ENCODE data around the gene DNASE1L3. TPM values are rescaled to one million over a fixed set of nuclear protein-coding genes. Genes with fewer than 3 reads are reported as not detected.
"Not testable (repeated sequence)": the region's sequence is repeated elsewhere in the genome, so short reads cannot be mapped to it uniquely, and the experiment has no call there.

DNASE1L3 gene
- total RNA-seq, result 1.9 TPM
- long read RNA-seq, partial matches to known transcripts, result 0 of 2 reads
- long read RNA-seq, other reads (novel, unspliced or antisense), result 0 of 2 reads

GRCh38 chr3:58210761-58211460 lies at the start of gene DNASE1L3:
Gene DNASE1L3 (minus strand): TSS chr3:58210972. CDS start chr3:58210906, 66 bp downstream.
- intact Hi-C loops (cut with micrococcal nuclease), result no loop called here
- ATAC-seq (no peak), DNase-seq (no peak)

GRCh38 chr3:58260261-58260731 lies 49.5 kb upstream of the DNASE1L3 start:
- intact Hi-C loops (cut with micrococcal nuclease), result no loop called here
- ATAC-seq (no peak), DNase-seq (no peak)

- ATAC-seq (no peak), DNase-seq (no peak)
- intact Hi-C loops (cut with micrococcal nuclease), result no loop called here
These were observed 47.8 kb upstream of the DNASE1L3 start for GRCh38 chr3:58258392-58259055.

- ATAC-seq (no peak), DNase-seq (no peak)
- intact Hi-C loops (cut with micrococcal nuclease), result no loop called here
These were observed 45.7 kb upstream of the DNASE1L3 start for GRCh38 chr3:58256511-58256910.

GRCh38 chr3:58256061-58256460 lies 45.3 kb upstream of the DNASE1L3 start:
- ATAC-seq, result no peak
- DNase-seq, result no peak
- intact Hi-C loops (cut with micrococcal nuclease), result no loop called here

- ATAC-seq (no peak), DNase-seq (no peak)
- intact Hi-C loops (cut with micrococcal nuclease), result no loop called here
These were observed 43.4 kb upstream of the DNASE1L3 start for GRCh38 chr3:58254144-58254543.

GRCh38 chr3:58251631-58252035 lies 40.9 kb upstream of the DNASE1L3 start:
- no peak for DNase-seq
- intact Hi-C loops (cut with micrococcal nuclease), result no loop called here
- no peak for ATAC-seq

- no peak for DNase-seq
- ATAC-seq, result no peak
- intact Hi-C loops (cut with micrococcal nuclease), result no loop called here
These were observed 39.4 kb upstream of the DNASE1L3 start for GRCh38 chr3:58250093-58250707.

- intact Hi-C loops (cut with micrococcal nuclease), result no loop called here
- DNase-seq (no peak), ATAC-seq (no peak)
These were observed 38.8 kb upstream of the DNASE1L3 start for GRCh38 chr3:58249358-58250092.

- ATAC-seq, result peak; percentile 80
- DNase-seq, result no peak
- intact Hi-C loops (cut with micrococcal nuclease), result no loop called here
These were observed 35.6 kb upstream of the DNASE1L3 start for GRCh38 chr3:58246148-58247047.

- DNase-seq (no peak), ATAC-seq (no peak)
- intact Hi-C loops (cut with micrococcal nuclease), result no loop called here
These were observed 33.3 kb upstream of the DNASE1L3 start for GRCh38 chr3:58243976-58244585.

- DNase-seq; intact Hi-C loops (cut with micrococcal nuclease): not testable (repeated sequence)
These were observed 32.1 kb upstream of the DNASE1L3 start for GRCh38 chr3:58242860-58243259.

GRCh38 chr3:58242340-58242739 lies 31.6 kb upstream of the DNASE1L3 start:
- intact Hi-C loops (cut with micrococcal nuclease), result no loop called here
- ATAC-seq (peak; percentile 38), DNase-seq (no peak)

More at GRCh38 chr3:58242860-58243259, 32.1 kb upstream of the DNASE1L3 start:
- not testable (repeated sequence) for ATAC-seq

- intact Hi-C loops (cut with micrococcal nuclease), result no loop called here
- DNase-seq (no peak), ATAC-seq (no peak)
These were observed 30.7 kb upstream of the DNASE1L3 start for GRCh38 chr3:58241306-58242044.

- no peak for ATAC-seq
- DNase-seq, result no peak
- intact Hi-C loops (cut with micrococcal nuclease), result no loop called here
These were observed 28.1 kb upstream of the DNASE1L3 start for GRCh38 chr3:58238830-58239229.

- intact Hi-C loops (cut with micrococcal nuclease), result no loop called here
- DNase-seq, result peak; percentile 77
These were observed 27.3 kb upstream of the DNASE1L3 start for GRCh38 chr3:58237941-58238681.

More at GRCh38 chr3:58237941-58238681, 27.3 kb upstream of the DNASE1L3 start:
- ATAC-seq, result peak; percentile 79

Measured in left ventricle myocardium superior (tissue), 1 donor.